CMK (cell line): Measurements from ENCODE around the gene FADS3.
"Not testable (repeated sequence)": the region's sequence is repeated elsewhere in the genome, so short reads cannot be mapped to it uniquely, and the experiment has no call there.

ENCODE experiments used
- DNase-seq: peaks from one replicate; pipeline ENCODE4 v3.0.0-alpha.2; 2010; ENCODE audit warnings: low read depth

FADS3 gene

DNA sequence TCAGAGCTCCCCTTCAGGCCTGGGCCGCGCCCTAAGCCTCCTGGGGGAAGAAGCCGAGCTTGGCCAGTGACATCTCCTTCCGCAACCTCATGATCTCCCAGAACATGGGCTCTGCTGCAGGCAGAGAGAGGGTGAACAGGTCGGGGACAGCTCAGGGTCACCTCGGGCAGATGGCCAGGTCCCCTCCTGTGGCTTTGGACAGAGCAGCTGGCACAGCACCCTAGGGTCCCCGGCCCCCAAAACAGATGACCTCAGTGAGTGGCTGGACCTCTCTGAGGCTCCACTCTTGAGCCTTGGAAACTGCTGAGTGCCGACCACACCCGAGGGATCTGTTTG lies 6.9 kb upstream of the FADS3 start:
- DNase-seq, result no peak

DNA sequence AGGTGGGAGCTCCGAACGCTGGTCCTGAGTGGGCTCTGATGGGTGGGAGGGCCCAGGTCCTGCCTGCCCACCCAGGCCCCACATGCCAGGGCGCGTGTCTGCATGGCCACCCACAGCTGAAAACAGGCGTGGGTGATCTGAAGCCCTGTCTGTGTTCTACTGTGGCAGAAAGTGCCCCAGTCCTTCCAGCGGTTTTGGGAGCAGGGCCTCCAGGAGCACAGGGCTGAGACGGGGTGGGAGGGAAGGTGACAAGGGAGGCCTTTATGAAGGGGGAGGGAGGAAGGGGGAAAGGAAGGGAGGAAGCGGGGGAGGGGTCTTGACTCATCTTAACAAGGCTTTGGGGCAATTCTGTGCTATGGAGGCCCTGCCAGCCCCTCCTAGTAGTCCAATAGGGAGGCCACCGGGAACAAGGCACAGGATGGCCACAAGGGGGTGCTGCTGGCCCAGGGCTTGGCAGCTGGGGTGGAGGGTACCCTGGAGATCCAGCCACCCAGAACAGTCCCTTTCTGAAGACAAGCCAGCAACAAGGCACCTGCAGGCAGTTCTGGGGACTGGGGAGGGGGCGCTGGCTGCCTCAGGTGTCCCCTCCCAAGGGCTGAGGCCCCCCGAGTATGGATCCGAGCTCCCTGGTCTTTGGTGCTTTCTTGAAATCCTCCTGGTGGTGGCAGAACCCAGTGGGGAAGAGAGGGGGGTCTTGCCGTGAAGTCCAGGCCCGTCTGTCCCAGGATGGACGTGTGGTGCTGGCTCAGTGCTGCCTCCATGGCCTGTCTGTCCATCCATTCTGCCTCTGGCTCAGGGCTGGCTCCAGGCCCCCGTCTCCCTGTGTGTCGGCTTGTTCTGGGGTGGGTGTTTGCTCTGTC lies 6.3 kb upstream of the FADS3 start:
- DNase-seq, result no peak

DNA sequence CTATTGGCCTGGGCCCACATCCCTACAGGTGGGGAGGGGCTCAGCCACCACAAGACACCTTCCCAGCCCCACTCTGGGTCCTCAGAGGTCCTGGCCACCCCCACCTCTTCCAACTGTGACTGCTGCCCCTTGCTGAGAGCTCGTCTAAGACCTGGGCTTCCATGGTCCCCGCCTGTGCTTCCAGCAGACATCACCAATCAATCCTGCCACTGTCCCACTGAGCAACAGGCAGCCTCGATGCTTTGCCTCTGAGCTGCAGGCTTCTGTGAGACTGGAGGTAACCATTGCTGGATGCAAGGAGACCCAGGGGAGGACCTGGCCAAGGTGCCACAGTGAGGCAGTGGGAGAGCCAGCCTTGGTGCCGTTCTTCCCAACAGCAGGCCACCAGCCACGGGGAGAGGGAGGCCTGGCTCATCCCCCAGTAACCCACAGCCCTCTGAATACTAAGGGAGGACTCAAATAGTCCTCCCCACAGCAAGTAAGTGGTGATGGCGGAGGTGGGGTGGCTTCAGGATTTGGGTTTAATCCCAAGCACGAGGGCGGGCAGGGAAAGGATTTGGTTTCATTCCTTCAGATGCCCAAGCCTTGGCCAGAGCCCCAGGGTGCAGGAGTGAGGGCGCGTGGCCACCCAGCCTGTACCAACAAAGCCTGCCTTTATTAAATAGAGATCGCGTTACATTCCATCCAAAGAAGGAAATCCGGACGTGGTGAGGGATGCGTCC lies 5.5 kb upstream of the FADS3 start:
- DNase-seq, result no peak

DNA sequence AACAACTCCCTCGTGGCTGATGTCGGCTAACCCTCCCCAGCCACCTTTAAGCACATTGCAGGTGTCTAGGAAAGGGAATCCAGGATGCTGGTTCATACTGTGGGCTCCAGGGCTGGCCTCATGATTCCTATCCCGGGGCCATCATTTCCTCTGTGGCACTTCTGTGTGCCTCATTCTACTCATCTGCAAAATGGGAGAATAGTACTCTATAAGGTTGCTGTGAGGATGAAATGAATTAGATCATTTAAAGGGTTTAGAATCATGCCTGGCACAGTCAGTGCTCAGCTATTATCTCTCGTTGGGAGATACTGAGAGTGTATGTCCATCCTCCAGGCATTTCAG lies 4.3 kb upstream of the FADS3 start:
- DNase-seq, result no peak

DNA sequence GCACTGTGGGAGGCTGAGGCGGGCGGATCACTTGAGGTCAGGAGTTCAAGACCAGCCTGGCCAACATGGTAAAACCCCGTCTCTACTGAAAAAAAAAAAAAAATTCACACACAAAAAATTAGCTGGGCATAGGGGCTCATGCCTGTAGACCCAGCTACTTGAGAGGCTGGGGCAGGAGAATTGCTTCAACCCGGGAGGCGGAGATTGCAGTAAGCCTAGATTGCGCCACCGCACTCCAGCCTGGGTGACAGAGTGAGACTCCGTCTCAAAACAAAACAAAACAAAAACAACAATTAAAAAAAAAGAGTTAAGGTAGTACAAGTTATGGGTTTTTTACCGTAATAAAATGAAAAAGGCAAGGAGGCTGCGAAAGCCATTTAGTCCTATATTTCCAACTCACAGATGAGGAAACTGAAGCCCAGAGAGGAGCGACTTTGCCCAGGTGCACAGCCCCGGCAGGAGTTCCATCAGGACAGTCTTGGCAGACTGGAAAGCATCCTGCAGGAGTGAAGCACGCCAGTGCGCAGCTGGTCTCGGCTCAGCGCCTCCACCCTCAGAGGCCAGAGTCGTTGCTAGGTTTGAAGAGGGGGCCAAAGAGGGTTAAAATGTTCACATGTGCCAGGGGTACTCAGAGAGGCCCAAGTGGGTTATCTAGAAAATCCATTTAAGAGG lies 3.8 kb upstream of the FADS3 start:
- no peak for DNase-seq

DNA sequence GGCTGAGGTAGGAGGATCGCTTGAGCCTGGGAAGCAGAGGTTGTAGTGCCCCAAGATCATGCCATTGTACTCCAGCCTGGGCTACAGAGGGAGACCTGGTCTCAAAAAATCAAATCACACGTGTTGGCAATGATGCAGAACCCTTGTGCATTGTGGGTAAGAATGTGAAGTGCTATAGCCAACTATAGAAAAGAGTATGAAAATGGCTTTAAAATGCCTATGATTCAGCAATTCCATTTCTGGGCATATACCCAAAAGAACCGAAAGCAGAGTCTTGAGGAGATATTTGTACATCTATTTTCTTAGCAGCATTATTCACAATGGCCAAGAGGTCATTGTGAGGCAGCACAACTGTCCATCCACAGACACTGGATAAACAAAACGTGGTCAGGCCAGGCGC lies 2.6 kb upstream of the FADS3 start:
- DNase-seq, result no peak

DNA sequence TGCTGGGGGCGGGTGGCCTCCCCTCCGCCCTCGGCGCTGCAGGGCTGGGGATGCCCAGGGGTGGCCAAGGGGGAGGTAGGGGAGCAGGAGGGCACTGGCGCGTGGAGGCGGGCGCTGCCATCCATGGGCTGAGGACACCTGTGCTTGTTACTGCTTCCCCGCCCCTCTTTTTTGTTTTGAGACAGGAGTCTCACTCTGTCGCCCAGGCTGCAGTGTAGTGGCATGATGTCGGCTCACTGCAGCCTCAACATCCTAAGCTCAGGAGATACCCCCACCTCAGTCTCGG lies 683 bp upstream of the FADS3 start:
- DNase-seq, result no peak

DNA sequence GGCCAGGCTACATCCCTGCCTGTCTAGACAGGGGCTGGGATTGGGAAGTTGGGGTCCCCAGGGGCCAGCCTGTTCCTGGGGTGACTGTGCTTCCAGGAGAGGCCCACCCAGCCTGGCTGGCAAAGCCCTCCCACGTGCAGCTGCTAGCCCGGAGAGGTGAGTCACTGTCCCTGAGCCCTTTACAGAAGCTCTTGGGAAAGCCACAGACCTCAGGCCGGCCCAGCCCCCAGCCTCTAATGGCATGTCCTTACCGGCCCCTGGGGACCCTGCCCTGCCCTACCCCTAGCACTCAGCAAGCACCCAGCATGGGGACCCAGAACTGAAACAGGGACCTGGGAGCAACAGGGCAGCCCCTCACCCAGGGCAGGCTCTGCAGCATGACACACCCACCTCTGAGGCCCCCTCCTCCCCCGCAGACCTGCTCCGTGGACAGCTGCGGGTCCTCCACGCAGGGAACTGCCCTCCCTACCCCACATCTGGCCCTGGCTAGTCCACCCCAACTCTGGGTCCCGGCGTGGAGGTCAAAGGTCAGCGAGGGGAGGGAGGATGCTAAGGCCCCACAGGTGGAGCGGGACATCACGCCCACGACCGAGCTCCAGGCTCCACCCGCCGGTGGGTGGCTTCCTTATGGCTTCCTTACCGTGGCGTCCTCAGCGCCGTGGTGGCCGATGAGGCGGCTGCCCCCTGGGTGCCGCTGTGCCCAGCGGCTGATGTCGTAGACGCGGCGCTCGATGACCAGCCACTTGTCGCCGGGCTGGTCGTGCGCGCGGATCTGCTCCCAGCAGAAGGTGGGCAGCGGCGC lies 615 bp downstream of the FADS3 start:
- DNase-seq, result no peak

DNA sequence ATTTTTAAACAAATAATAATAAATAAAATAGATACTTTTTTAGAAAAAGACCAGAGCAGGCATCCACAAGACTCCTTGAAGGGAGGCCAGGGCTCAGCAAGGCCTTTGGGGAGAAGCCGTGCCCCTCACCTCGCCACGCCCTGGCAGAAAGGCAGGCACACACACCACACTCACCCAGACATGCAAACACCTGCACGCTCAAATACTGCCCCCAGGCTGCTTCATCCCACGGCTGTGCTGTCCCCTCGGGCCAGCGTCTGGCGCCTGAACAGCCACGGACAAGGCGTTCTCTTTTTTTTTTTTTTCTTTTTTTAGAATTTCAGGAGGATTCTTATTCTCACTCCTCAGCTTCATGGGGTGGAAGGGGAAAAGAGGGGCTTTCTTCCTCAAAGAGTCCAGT lies 1.5 kb downstream of the FADS3 start:
- no peak for DNase-seq

DNA sequence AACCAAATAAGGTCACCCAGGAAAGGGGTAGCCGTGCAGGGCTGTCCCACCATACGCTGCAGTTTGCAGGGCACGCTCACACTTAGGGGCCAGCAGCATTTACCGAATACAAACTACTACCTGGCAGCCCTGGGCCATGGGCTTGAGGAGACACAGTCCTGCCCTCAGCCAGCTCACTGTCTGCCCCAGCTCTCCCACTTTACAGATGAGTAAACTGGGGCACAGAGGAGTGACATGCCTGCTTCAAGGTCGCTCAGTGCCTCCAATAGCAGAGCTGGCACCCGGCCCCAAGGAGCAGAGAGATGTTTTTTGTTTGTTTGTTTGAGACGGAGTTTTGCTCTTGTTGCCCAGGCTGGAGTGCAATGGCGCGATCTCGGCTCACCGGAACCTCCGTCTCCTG lies 2.8 kb downstream of the FADS3 start:
- no peak for DNase-seq

DNA sequence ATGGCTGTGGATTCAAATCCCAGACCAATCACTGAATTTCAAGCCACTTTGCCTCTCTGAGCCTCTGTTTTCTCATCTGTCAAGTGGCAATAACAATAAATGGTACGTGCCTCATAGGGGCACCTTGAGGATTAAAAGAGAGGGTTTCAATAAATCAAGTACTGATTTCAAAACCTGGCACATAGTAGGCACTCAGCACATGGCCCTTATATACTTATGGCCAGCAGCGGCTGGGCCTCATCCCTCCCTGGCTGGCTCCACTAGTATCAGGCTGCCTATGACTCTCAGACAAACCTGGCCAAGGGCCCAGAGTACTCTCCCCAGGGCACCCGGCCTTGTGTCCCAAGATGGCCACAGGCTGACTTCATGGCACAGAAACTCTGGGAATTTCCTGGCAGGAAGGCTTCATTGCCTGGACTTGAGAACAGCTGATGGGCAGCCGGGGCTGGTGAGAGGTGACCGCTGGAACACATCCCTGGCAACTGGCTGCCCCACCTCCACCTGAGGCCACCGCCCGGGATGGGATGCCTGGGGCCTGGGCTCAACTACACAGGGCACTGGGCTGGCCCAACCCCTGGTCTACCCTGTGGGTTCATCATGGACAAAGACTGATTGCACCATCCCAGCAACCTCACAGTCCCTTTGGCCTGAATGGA lies 3.4 kb downstream of the FADS3 start:
- no peak for DNase-seq

DNA sequence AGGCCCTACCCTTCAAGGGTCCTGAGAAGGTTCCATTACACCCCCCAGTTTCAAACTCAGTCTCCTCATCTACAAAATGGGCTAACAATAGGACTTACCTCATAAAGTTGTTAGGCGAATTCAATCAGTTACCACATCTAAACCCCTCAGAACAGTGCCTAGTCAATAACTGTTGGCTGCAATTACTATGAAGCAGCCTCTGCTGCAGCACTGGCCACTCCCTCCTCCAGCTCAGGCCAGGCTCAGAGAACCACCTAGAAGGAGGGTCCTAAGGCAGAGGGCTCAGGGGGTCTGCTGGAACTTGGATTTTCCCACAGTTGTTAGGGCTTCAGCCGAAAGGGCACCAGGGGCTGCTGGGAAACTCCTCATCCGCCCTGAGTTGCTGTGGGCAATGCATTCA lies 4.7 kb downstream of the FADS3 start:
- no peak for DNase-seq

DNA sequence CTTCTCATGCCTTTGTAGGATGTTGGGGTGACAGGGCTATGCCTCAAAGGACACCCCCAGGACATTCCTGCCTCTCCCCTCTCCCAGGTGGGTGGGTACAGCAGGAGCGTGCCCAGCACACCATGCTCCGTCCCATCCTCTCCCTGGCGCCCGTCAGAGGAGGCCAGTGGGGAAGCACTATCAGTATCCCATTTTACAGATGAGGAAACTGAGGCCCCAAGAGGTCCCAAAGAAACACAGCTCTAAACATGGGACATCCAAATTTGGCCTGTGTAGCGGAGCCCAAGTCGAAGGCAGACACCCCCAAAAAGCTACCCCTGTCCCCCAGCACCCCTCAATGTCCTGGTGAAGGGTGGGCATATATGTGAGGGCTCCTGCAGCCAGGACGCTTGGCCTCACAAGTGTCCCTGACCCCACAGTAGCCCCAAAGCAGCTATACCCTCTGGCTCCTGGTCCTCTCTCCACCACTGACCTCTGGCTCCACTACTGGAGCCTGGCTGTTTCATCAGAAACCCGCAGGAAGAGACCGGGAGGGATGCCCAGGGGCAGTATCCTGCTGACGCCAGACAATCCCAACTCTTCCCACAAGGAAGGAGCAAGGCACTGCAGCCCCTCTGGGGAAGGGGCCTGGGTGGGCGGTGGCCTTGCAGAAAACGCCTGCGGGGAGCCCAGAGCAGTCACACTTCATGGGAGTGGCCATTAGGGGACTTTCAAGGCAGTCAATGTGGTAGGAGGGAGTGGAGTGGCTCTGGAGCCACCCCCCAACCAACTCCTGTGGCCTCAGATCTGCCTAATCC lies 5.4 kb downstream of the FADS3 start:
- DNase-seq, result no peak

DNA sequence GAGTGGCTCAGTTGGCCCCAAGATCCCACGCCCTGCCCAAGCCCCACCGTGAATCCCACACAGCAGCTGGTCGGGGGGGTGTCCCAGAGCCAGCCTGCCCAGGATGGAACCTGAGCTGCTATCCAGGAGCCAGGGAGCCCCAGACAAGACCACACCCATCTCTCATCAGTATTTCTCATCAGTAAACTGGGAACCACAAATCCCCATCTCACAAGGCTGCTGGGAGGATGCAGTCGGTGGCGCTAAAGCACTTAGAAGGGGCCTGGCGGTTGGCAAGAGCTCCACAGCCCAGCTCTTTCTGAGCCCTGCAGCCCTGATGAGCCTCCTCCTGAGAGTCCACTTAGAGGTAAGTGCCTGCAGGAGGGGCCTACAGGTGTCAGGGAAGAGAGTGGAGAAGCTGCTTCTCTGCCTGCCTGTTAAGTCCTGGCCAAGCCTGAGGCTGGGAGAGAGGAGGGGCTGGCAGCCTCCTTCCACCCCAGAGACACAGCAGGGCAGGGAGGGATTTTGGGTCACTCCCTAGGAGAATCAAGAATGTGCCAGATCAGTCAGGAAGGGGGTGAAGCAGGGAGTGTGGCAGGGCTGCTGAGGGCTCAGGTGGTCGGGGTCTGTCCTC lies 6.1 kb downstream of the FADS3 start:
- no peak for DNase-seq

DNA sequence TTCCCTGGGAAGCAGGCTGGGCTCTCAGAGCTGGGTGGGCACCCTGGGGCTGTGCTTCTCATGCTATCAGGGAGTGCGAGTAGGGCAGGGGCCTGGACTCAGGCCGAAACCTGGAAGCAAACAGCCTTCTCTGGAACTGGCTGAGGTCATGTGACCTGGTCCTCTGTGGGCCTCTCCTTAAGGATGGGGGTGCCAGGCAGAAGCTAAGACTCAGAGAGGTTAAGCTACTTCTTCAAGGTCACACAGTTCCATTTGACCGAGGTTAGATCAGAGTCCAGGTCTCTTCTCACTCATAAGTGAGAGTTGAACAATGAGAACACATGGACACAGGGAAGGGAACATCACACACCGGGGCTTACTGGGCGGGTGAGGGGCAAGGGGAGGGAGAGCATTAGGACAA lies 7.4 kb downstream of the FADS3 start:
- no peak for DNase-seq

DNA sequence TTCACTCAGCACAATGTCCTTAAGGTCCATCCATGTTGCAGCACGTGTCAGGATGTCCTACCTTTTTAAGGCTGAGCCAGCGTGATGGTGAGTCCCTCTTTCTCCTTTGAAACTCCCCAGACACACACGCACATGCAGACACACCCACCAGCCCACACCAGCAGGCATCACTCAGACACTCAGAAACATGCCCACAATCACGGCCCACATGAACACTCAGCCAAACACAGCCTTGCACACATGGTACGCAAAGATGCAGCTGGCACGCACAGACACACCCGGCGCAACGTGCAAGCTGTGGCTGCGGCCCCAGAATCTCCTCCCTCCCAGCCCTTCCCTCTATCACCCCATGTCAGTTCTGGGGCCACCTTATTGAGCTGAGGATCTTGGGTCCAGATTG lies 8.0 kb downstream of the FADS3 start:
- DNase-seq, result no peak

DNA sequence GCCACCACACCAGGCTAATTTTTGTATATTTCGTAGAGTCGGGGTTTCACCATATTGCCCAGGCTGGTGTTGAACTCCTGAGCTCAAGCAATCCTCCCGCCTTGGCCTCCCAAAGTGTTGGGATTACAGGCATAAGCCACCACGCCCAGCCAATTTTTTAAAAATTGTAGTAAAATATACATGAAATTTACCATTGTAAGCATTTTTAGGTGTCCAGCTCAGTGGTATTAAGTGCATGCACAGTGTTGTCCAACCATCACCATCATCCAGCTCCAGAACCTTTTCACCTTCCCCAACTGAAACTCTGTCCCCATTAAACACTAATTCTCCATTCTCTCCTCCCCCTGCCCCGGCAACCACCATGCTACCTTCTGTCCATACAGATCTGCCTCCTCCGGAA lies 8.5 kb downstream of the FADS3 start:
- no peak for DNase-seq

DNA sequence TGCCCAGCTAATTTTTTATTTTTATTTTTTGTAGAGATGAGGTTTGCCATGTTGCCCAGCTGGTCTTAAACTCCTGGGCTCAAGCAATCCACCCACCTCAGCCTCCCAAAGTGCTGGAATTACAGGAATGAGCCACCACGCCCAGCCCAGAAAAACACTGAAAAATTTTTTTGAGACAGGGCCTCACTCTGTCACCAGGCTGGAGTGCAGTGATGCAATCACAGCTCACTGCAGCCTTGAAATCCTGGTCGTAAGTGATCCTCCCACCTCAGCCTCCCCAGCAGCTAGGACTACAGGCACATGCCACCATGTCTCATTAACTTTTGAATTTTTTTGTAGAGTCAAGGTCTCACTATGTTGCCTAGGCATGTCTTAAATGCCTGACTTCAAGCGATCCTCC lies 9.1 kb downstream of the FADS3 start:
- DNase-seq, result not testable (repeated sequence)

DNA sequence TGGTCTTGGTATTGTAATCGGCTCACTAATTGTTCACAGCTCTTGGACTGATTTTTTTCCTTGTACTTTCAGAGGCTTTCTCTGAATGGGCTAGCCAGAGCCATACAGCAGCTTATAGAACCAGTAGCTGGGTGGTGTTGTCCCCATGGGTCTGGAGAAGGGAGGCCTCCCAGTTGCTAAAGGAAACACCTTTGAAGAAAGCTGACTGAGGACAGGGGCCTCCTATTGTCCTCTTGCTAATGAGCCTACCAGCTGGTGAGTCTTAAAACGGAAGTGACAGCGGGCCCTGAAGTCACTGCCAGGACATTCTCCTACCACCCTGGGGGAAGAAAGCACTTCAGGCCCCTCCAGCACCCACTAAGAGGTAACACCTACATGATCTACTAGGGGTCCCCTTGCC lies 9.9 kb downstream of the FADS3 start:
- DNase-seq, result no peak

DNA sequence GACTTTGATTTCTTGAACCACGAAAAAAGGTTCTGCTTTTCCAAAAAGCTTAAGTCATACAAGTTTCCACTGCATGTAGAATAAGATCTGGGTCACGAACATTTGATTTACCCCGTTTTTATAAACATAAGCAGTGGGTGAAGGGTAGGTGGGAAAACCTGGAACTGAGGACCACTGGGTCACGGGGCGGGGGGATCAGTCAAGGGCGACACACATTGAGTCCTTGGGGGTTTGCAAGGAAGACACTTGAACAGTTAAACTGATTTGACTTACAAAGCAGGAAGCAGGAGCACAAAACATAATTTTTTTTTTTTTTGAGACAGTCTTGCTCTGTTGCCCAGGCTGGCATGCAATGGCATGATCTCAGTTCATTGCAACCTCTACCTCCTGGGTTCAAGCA lies 10.9 kb downstream of the FADS3 start:
- DNase-seq, result no peak

DNA sequence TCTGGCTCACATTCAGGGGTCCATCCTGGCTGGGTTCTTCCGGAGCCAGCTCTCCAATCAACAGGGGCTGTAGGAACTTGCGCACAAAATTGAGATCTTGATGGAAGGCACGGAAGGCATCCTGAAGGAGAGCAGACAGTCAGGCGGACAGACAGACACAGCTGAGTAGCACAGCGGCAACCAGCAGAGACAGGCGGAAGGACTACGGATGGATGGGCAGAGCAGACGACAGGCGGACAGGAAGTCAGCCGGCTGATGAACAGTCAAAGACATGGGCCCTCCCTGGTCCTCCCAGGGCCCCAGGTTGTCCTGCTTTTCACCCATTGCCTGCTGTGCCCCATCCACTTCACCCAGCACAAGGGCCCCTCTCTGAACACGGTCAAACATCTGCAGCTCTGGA lies 11.3 kb downstream of the FADS3 start:
- no peak for DNase-seq
